K562 (cell line): Measurements from ENCODE around the gene FGF22. TPM values are rescaled to one million over a fixed set of nuclear protein-coding genes. Genes with fewer than 3 reads are reported as not detected.
A peak's percentile ranks its signal among the peaks of the same experiment; 100 is the strongest.

Experiments
- GATA2 ChIP-seq: sonication (generic); formaldehyde crosslinking; IDR thresholded peaks from 2 replicates; pipeline ENCODE4 v1.4.0; 2020; ENCODE audit warnings: mild to moderate bottlenecking, missing genetic modification reagents
- JUN ChIP-seq, 2 experiments: sonication (generic) in 1 of 2; formaldehyde crosslinking in 1 of 2; IDR thresholded peaks; 2 replicates each; pipeline versions ENCODE4 v1.6.1 to v1.8.0; 2012 to 2022; ENCODE audit warnings: borderline replicate concordance in 2 of 2, mild to moderate bottlenecking in 2 of 2, improper control_type of control experiment in 1 of 2, low read depth in 1 of 2, low read length in 1 of 2, missing genetic modification reagents in 1 of 2
- MGA ChIP-seq: fragments of 450-650 bp; IDR thresholded peaks from 2 replicates; pipeline ENCODE4 v1.6.1; 2016; ENCODE audit warnings: mild to moderate bottlenecking, moderate library complexity
- RBM17 ChIP-seq: fragments of 200-400 bp; formaldehyde crosslinking; IDR thresholded peaks from 2 replicates; pipeline ENCODE4 v1.6.1; 2017; ENCODE audit warnings: low read depth, mild to moderate bottlenecking, low read length, borderline replicate concordance
- ZBTB5 ChIP-seq: fragments of 450-650 bp; IDR thresholded peaks from 2 replicates; pipeline ENCODE4 v1.6.1; 2017; ENCODE audit warnings: antibody characterized with exemption
- ZNF609 ChIP-seq: sonication (generic); formaldehyde crosslinking; IDR thresholded peaks from 2 replicates; pipeline ENCODE4 v1.8.1; 2023; ENCODE audit warnings: missing genetic modification reagents, mild to moderate bottlenecking, borderline replicate concordance
- polyA plus RNA-seq, 8 experiments: library from polyadenylated mRNA; depleted of rRNA in 4 of 8; stranded (reverse) in 5 of 8; unstranded in 3 of 8; fragments of >200 nt; fragmentation: Nextera tagmentation in 2 of 8; fragmentation: Illumina TruSeq in 1 of 8; extraction: Ambion mirVana in 2 of 8; extraction: Trizol in 1 of 8; gene quantifications; 2 replicates each; pipeline versions ENCODE4 v1.2.1 to v1.2.3, GENCODE V29; 2011 to 2014; ENCODE audit warnings: inconsistent platforms in 1 of 8, missing spikeins in 1 of 8
- total RNA-seq, 7 experiments: library from RNA; depleted of rRNA in 6 of 7; stranded (reverse); fragments of >200 nt in 6 of 7; fragmentation: Illumina TruSeq in 2 of 7; extraction: Trizol in 2 of 7; gene quantifications; 2 replicates each; pipeline versions ENCODE4 v1.2.1 to v1.2.3, GENCODE V29; 2011 to 2021; ENCODE audit warnings: low replicate concordance in 1 of 7

FGF22 gene
- total and polyA plus RNA-seq, 9 of the 15 experiments (the other 6 are each of a cell fraction or from before 2014, with no cell fraction given), result 0.14 to 2.2 (median 0.86) TPM; not detected in 4

- peak; percentile 35; the same call in 1 of the 2 replicates for TF ChIP-seq MGA
- TF ChIP-seq JUN (IDR thresholded peaks at IDR 0.05; ENCODE audit: borderline replicate concordance, low read depth, low read length), result no peak
- TF ChIP-seq JUN (CRISPR knock-in tag; IDR thresholded peaks at IDR 0.05; ENCODE audit: borderline replicate concordance), result no peak
- TF ChIP-seq ZBTB5, result no peak
- TF ChIP-seq ZNF609, result peak; percentile 35; the same call in 1 of the 2 replicates
- TF ChIP-seq RBM17, result no peak
- no peak for TF ChIP-seq GATA2 (CRISPR knock-in tag)
These were observed 42.0 kb upstream of the FGF22 start (continued) for GRCh38 chr19:597406-598315.
